Measurements from ENCODE around the gene ATP12A. TPM values are rescaled to one million over a fixed set of nuclear protein-coding genes. Genes with fewer than 3 reads are reported as not detected.

ATP12A gene
- total and polyA plus RNA-seq, 11 donors, result not detected

GRCh38 chr13:24744247-24744646 is 64.0 kb downstream of the ATP12A start:
- Histone ChIP-seq H3K4me1 (peaks cover 0 to 36% (median 12%) of the 10 kb centered on the region in 12 donors), H3K4me3 (no peak overlapping the region), H3K36me3 (no peaks in the 10 kb centered on the region), H3K27ac (no peak overlapping the region), H3K9me3 (no peaks in the 10 kb centered on the region), H3K27me3 (peaks cover 19 to 57% (median 36%) of the 10 kb centered on the region in 9 donors)
- TF ChIP-seq POLR2A (IDR thresholded peaks at IDR 0.05) (no peak), CTCF (IDR thresholded peaks at IDR 0.05) (no peak)
- intact Hi-C loops (cut with DNase I), result no loop called here
- no peak for ATAC-seq
- 71 to 75% (median 73%) methylated on average over 4 to 6 of the region's 6 CpGs for WGBS, 4 donors
- DNase-seq, result no peak

GRCh38 chr13:24745516-24745860 is 65.3 kb downstream of the ATP12A start:
- H3K9me3 ChIP-seq, result no peaks in the 10 kb centered on the region
- H3K4me1 ChIP-seq, result peaks cover 0 to 36% (median 12%) of the 10 kb centered on the region in 12 donors
- 47 to 63% (median 54%) methylated on average over 17 to 24 of the region's 24 CpGs for WGBS, 4 donors
- H3K27ac ChIP-seq, result no peak overlapping the region
- no peak for TF ChIP-seq POLR2A (IDR thresholded peaks at IDR 0.05)
- no peak for TF ChIP-seq CTCF (IDR thresholded peaks at IDR 0.05)
- intact Hi-C loops (cut with DNase I), result no loop called here
- H3K4me3 ChIP-seq, result no peak overlapping the region
- ATAC-seq (no peak), DNase-seq (no peak)
- no peaks in the 10 kb centered on the region for H3K36me3 ChIP-seq
- peaks cover 19 to 66% (median 45%) of the 10 kb centered on the region in 9 donors for H3K27me3 ChIP-seq

GRCh38 chr13:24745861-24746617 is 65.8 kb downstream of the ATP12A start:
- no peaks in the 10 kb centered on the region for H3K9me3 ChIP-seq
- ATAC-seq, result no peak
- 3 to 13% (median 7%) methylated on average over 26 to 70 of the region's 70 CpGs for WGBS, 4 donors
- DNase-seq, result no peak
- peak overlapping the region in 7 of 12 donors; percentile 29 to 49 (median 45) for H3K4me3 ChIP-seq
- no peak overlapping the region for H3K27ac ChIP-seq
- intact Hi-C loops (cut with DNase I), result no loop called here
- peaks cover 19 to 71% (median 45%) of the 10 kb centered on the region in 9 donors for H3K27me3 ChIP-seq
- no peaks in the 10 kb centered on the region for H3K36me3 ChIP-seq
- TF ChIP-seq CTCF (IDR thresholded peaks at IDR 0.05) (no peak), POLR2A (IDR thresholded peaks at IDR 0.05) (no peak)
- H3K4me1 ChIP-seq, result peaks cover 0 to 36% (median 12%) of the 10 kb centered on the region in 12 donors

GRCh38 chr13:24746618-24747247 is 66.5 kb downstream of the ATP12A start:
- ATAC-seq, result peak in 1 of 4 donors; percentile 46
- H3K9me3 ChIP-seq, result no peaks in the 10 kb centered on the region

More at GRCh38 chr13:24746618-24747247, 66.5 kb downstream of the ATP12A start:
- no peak for DNase-seq
- H3K36me3 ChIP-seq, result no peaks in the 10 kb centered on the region
- H3K27ac ChIP-seq, result no peak overlapping the region
- H3K4me3 ChIP-seq, result peak overlapping the region in 10 of 12 donors; percentile 8 to 49 (median 44)
- H3K27me3 ChIP-seq, result peaks cover 19 to 75% (median 45%) of the 10 kb centered on the region in 9 donors
- 1 to 5% (median 2%) methylated on average over 24 to 56 of the region's 56 CpGs for WGBS, 4 donors
- H3K4me1 ChIP-seq, result peaks cover 0 to 36% (median 12%) of the 10 kb centered on the region in 12 donors
- TF ChIP-seq CTCF (IDR thresholded peaks at IDR 0.05) (peak in 1 of 12 donors; percentile 26), POLR2A (IDR thresholded peaks at IDR 0.05) (no peak)
- intact Hi-C loops (cut with DNase I), result no loop called here

Measured in heart left ventricle (tissue), 16 donors.